ENCODE results near the gene CRYGN.

GRCh38 chr7:151399906-151400305 is 40.0 kb downstream of the CRYGN start:
- TF ChIP-seq, protein P1, sequence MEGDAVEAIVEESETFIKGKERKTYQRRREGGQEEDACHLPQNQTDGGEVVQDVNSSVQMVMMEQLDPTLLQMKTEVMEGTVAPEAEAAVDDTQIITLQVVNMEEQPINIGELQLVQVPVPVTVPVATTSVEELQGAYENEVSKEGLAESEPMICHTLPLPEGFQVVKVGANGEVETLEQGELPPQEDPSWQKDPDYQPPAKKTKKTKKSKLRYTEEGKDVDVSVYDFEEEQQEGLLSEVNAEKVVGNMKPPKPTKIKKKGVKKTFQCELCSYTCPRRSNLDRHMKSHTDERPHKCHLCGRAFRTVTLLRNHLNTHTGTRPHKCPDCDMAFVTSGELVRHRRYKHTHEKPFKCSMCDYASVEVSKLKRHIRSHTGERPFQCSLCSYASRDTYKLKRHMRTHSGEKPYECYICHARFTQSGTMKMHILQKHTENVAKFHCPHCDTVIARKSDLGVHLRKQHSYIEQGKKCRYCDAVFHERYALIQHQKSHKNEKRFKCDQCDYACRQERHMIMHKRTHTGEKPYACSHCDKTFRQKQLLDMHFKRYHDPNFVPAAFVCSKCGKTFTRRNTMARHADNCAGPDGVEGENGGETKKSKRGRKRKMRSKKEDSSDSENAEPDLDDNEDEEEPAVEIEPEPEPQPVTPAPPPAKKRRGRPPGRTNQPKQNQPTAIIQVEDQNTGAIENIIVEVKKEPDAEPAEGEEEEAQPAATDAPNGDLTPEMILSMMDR (conservative IDR thresholded peaks at IDR 0.05; ENCODE audit: low read depth in 2 of 2): no peak
- TF ChIP-seq EZH2 (IDR thresholded peaks at IDR 0.05; ENCODE audit: low read depth, unreplicated experiment) (no peak), CREB1 (CRISPR knock-in tag; IDR thresholded peaks at IDR 0.05; ENCODE audit: low read depth) (no peak), EZH2phosphoT487 (IDR thresholded peaks at IDR 0.05; ENCODE audit: unreplicated experiment) (no peak), JUNB (IDR thresholded peaks at IDR 0.05; ENCODE audit: unreplicated experiment) (no peak), NANOG (IDR thresholded peaks at IDR 0.05; ENCODE audit: borderline replicate concordance) (no peak), POLR2AphosphoS5 (IDR thresholded peaks at IDR 0.05; ENCODE audit: low read depth) (no peak), ZNF331 (CRISPR knock-in tag; IDR thresholded peaks at IDR 0.05; ENCODE audit: low read depth) (no peak), STAT1 (IDR thresholded peaks at IDR 0.05; ENCODE audit: unreplicated experiment) (no peak), ZNF114 (CRISPR knock-in tag; IDR thresholded peaks at IDR 0.05) (no peak), ZNF462 (CRISPR knock-in tag; IDR thresholded peaks at IDR 0.05) (no peak)
- TF ChIP-seq, protein P2, sequence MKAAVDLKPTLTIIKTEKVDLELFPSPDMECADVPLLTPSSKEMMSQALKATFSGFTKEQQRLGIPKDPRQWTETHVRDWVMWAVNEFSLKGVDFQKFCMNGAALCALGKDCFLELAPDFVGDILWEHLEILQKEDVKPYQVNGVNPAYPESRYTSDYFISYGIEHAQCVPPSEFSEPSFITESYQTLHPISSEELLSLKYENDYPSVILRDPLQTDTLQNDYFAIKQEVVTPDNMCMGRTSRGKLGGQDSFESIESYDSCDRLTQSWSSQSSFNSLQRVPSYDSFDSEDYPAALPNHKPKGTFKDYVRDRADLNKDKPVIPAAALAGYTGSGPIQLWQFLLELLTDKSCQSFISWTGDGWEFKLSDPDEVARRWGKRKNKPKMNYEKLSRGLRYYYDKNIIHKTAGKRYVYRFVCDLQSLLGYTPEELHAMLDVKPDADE (IDR thresholded peaks at IDR 0.05): no peak
- TF ChIP-seq, protein P3, sequence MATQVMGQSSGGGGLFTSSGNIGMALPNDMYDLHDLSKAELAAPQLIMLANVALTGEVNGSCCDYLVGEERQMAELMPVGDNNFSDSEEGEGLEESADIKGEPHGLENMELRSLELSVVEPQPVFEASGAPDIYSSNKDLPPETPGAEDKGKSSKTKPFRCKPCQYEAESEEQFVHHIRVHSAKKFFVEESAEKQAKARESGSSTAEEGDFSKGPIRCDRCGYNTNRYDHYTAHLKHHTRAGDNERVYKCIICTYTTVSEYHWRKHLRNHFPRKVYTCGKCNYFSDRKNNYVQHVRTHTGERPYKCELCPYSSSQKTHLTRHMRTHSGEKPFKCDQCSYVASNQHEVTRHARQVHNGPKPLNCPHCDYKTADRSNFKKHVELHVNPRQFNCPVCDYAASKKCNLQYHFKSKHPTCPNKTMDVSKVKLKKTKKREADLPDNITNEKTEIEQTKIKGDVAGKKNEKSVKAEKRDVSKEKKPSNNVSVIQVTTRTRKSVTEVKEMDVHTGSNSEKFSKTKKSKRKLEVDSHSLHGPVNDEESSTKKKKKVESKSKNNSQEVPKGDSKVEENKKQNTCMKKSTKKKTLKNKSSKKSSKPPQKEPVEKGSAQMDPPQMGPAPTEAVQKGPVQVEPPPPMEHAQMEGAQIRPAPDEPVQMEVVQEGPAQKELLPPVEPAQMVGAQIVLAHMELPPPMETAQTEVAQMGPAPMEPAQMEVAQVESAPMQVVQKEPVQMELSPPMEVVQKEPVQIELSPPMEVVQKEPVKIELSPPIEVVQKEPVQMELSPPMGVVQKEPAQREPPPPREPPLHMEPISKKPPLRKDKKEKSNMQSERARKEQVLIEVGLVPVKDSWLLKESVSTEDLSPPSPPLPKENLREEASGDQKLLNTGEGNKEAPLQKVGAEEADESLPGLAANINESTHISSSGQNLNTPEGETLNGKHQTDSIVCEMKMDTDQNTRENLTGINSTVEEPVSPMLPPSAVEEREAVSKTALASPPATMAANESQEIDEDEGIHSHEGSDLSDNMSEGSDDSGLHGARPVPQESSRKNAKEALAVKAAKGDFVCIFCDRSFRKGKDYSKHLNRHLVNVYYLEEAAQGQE (IDR thresholded peaks at IDR 0.05; ENCODE audit: unreplicated experiment): no peak

Data from GM23338 (cell line).